Ectodermal cell (in vitro differentiated cells): Measurements from ENCODE around the gene HTR3C. TPM values are rescaled to one million over a fixed set of nuclear protein-coding genes. Genes with fewer than 3 reads are reported as not detected.
"Not testable (repeated sequence)": the region's sequence is repeated elsewhere in the genome, so short reads cannot be mapped to it uniquely, and the experiment has no call there.

Experiments used
- H3K27ac ChIP-seq: 2 replicates; pipeline ENCODE4 v1.7.0; 2013; ENCODE audit warnings: mild to moderate bottlenecking, low read depth, low read length; ENCODE audit not compliant: insufficient read depth, poor library complexity, severe bottlenecking
- H3K27me3 ChIP-seq: 2 replicates; pipeline ENCODE4 v1.7.0; 2013; ENCODE audit warnings: mild to moderate bottlenecking, low read length; ENCODE audit not compliant: insufficient read depth, control insufficient read depth, poor library complexity, severe bottlenecking
- H3K36me3 ChIP-seq: one replicate; pipeline ENCODE4 v1.7.0; 2013; ENCODE audit warnings: low read length; ENCODE audit not compliant: control insufficient read depth, insufficient read depth
- H3K4me1 ChIP-seq: one replicate; pipeline ENCODE4 v1.7.0; 2013; ENCODE audit warnings: low read length; ENCODE audit not compliant: control insufficient read depth, insufficient read depth
- H3K4me3 ChIP-seq: 2 replicates; pipeline ENCODE4 v1.7.0; 2013; ENCODE audit warnings: low read depth, low read length, control low read depth; ENCODE audit not compliant: insufficient read depth
- H3K9me3 ChIP-seq: 2 replicates; pipeline ENCODE4 v1.7.0; 2013; ENCODE audit warnings: mild to moderate bottlenecking, low read length, moderate library complexity; ENCODE audit not compliant: control insufficient read depth
- WGBS, 2 experiments: methylation state at CpG; one replicate each; pipeline ENCODE4 v1.1.7; 2013; ENCODE audit warnings: missing lambda C conversion rate in 2 of 2; 5-methylcytosine and 5-hydroxymethylcytosine counted together
- polyA plus RNA-seq, 4 experiments: library from polyadenylated mRNA; stranded (reverse); fragments of 50-300 nt; gene quantifications; one replicate each; pipeline ENCODE4 v1.2.3, GENCODE V29; 2013

Gene HTR3C
- not detected for polyA plus RNA-seq (2013, experiment 1 of 4)
- not detected for polyA plus RNA-seq (2013, experiment 2 of 4)
- not detected for polyA plus RNA-seq (2013, experiment 3 of 4)
- not detected for polyA plus RNA-seq (2013, experiment 4 of 4)

GRCh38 chr3:184052767-184053166 is at the start of gene HTR3C:
TSS of gene HTR3C (plus strand) at chr3:184053047. CDS start at chr3:184053081, 34 bp downstream.
- Histone ChIP-seq H3K27me3 (no peaks in the 10 kb centered on the region), H3K36me3 (no peaks in the 10 kb centered on the region), H3K4me1 (no peaks in the 10 kb centered on the region), H3K4me3 (no peak within 1 kb of the TSS), H3K27ac (no peak within 1 kb of the TSS), H3K9me3 (no peaks in the 10 kb centered on the region)
- WGBS, 2 experiments = 91% methylated on average over 4 of the region's 4 CpGs

GRCh38 chr3:184003187-184003967 is 49.5 kb upstream of the HTR3C start:
- H3K9me3 ChIP-seq = no peaks in the 10 kb centered on the region
- H3K4me1 ChIP-seq = no peaks in the 10 kb centered on the region
- no peaks in the 10 kb centered on the region for H3K36me3 ChIP-seq
- 93 to 94% methylated on average over 5 of the region's 5 CpGs for WGBS, 2 experiments
- H3K4me3 ChIP-seq = no peak overlapping the region
- H3K27me3 ChIP-seq = no peaks in the 10 kb centered on the region
- no peak overlapping the region for H3K27ac ChIP-seq

GRCh38 chr3:184004476-184004875 is 48.4 kb upstream of the HTR3C start:
- Histone ChIP-seq H3K27ac (no peak overlapping the region), H3K4me1 (no peaks in the 10 kb centered on the region)

GRCh38 chr3:184005941-184006507 is 46.8 kb upstream of the HTR3C start:
- Histone ChIP-seq H3K36me3 (no peaks in the 10 kb centered on the region), H3K9me3 (no peaks in the 10 kb centered on the region), H3K27me3 (no peaks in the 10 kb centered on the region), H3K4me1 (no peaks in the 10 kb centered on the region), H3K27ac (no peak overlapping the region), H3K4me3 (no peak overlapping the region)
- WGBS, 2 experiments = 87 to 90% methylated on average over 11 of the region's 11 CpGs

More at GRCh38 chr3:184004476-184004875, 48.4 kb upstream of the HTR3C start:
- no peaks in the 10 kb centered on the region for H3K27me3 ChIP-seq
- 93 to 100% methylated on average over 1 to 2 of the region's 2 CpGs for WGBS, 2 experiments
- no peak overlapping the region for H3K4me3 ChIP-seq
- H3K9me3 ChIP-seq = no peaks in the 10 kb centered on the region
- no peaks in the 10 kb centered on the region for H3K36me3 ChIP-seq

GRCh38 chr3:184007143-184007813 is 45.6 kb upstream of the HTR3C start:
- H3K4me1 ChIP-seq, H3K4me3 ChIP-seq, H3K36me3 ChIP-seq, H3K27me3 ChIP-seq, H3K9me3 ChIP-seq, H3K27ac ChIP-seq: not testable (repeated sequence)
- WGBS, 2 experiments = 90 to 93% methylated on average over 11 of the region's 11 CpGs

GRCh38 chr3:184008161-184008560 is 44.7 kb upstream of the HTR3C start:
- Histone ChIP-seq H3K4me1 (no peaks in the 10 kb centered on the region), H3K27ac (no peak overlapping the region)
- WGBS, 2 experiments = 81 to 96% methylated on average over 2 to 3 of the region's 3 CpGs

GRCh38 chr3:184011230-184011876 is 41.5 kb upstream of the HTR3C start:
- Histone ChIP-seq H3K27ac (no peak overlapping the region), H3K4me1 (peaks cover 5% of the 10 kb centered on the region), H3K27me3 (no peaks in the 10 kb centered on the region), H3K9me3 (no peaks in the 10 kb centered on the region), H3K4me3 (no peak overlapping the region), H3K36me3 (peaks cover 10% of the 10 kb centered on the region)
- WGBS, 2 experiments = 100% methylated on average over 2 to 3 of the region's 4 CpGs

More at GRCh38 chr3:184008161-184008560, 44.7 kb upstream of the HTR3C start:
- Histone ChIP-seq H3K9me3 (no peaks in the 10 kb centered on the region), H3K36me3 (peaks cover 5% of the 10 kb centered on the region), H3K27me3 (no peaks in the 10 kb centered on the region), H3K4me3 (no peak overlapping the region)

- Histone ChIP-seq H3K27me3 (no peaks in the 10 kb centered on the region), H3K9me3 (no peaks in the 10 kb centered on the region), H3K36me3 (peaks cover 10% of the 10 kb centered on the region), H3K27ac (no peak overlapping the region), H3K4me3 (no peak overlapping the region), H3K4me1 (peaks cover 8% of the 10 kb centered on the region)
- WGBS, 2 experiments = 93 to 95% methylated on average over 6 of the region's 6 CpGs
These were observed 40.6 kb upstream of the HTR3C start for GRCh38 chr3:184011937-184012889.

- Histone ChIP-seq H3K4me3 (no peak overlapping the region), H3K36me3 (peaks cover 10% of the 10 kb centered on the region), H3K27ac (no peak overlapping the region), H3K9me3 (no peaks in the 10 kb centered on the region), H3K27me3 (no peaks in the 10 kb centered on the region), H3K4me1 (peaks cover 8% of the 10 kb centered on the region)
- 90 to 92% methylated on average over 9 to 10 of the region's 10 CpGs for WGBS, 2 experiments
These were observed 37.3 kb upstream of the HTR3C start for GRCh38 chr3:184015381-184016019.
